WTC11 (cell line): ENCODE results near the gene RREB1.

ENCODE experiments used
- CBFB ChIP-seq: sonication (generic); formaldehyde crosslinking; IDR thresholded peaks from 2 replicates; pipeline ENCODE4 v1.8.1; 2022; ENCODE audit warnings: mild to moderate bottlenecking, low read depth, missing genetic modification reagents
- CREB1 ChIP-seq: sonication (generic); formaldehyde crosslinking; IDR thresholded peaks from 2 replicates; pipeline ENCODE4 v1.8.0; 2023; ENCODE audit warnings: mild to moderate bottlenecking, missing genetic modification reagents
- ESRRA ChIP-seq: sonication (generic); formaldehyde crosslinking; IDR thresholded peaks from 2 replicates; pipeline ENCODE4 v1.8.1; 2022; ENCODE audit warnings: mild to moderate bottlenecking, missing genetic modification reagents, borderline replicate concordance
- NR3C1 ChIP-seq: sonication (generic); formaldehyde crosslinking; conservative IDR thresholded peaks from 2 replicates; pipeline ENCODE4 v1.8.1; 2023; ENCODE audit warnings: low read depth, mild to moderate bottlenecking, missing genetic modification reagents
- PRRX2 ChIP-seq: fragments of 250-450 bp; sonication (Bioruptor Pico); IDR thresholded peaks from 2 replicates; pipeline ENCODE4 v1.8.0; 2021; ENCODE audit warnings: mild to moderate bottlenecking
- ZNF121 ChIP-seq: sonication (generic); formaldehyde crosslinking; IDR thresholded peaks from 2 replicates; pipeline ENCODE4 v1.8.0; 2023; ENCODE audit warnings: missing genetic modification reagents
- TF ChIP-seq, protein P1 (sequence below): fragments of 200-600 bp; IDR thresholded peaks from 2 replicates; pipeline ENCODE4 v1.8.0; 2022; ENCODE audit warnings: antibody characterized with exemption
- TF ChIP-seq, protein P2 (sequence below): fragments of 250-450 bp; sonication (Bioruptor Pico); IDR thresholded peaks from 2 replicates; pipeline ENCODE4 v1.9.0; 2021; ENCODE audit warnings: mild to moderate bottlenecking

DNA sequence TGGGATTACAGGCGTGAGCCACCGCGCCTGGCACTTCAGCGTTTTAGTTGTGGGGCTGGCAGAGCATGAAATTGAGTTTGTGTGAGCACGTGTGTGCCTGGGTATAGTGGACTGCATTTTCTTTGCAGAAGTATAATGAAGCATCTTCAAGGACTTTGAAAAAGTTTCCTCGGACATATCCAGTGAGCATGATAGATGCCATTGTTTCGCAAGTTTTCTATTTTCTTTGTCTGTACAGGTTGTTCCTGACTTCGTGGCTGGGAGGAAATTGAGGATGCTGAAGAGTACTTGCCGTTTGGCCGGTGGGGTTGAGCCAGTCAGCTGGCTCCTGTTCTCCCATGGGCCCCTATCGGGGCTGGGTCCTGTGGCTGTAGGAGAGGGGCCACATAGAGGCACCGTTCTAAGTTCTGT is 55.9 kb downstream of the RREB1 start:
- TF ChIP-seq, protein P1, sequence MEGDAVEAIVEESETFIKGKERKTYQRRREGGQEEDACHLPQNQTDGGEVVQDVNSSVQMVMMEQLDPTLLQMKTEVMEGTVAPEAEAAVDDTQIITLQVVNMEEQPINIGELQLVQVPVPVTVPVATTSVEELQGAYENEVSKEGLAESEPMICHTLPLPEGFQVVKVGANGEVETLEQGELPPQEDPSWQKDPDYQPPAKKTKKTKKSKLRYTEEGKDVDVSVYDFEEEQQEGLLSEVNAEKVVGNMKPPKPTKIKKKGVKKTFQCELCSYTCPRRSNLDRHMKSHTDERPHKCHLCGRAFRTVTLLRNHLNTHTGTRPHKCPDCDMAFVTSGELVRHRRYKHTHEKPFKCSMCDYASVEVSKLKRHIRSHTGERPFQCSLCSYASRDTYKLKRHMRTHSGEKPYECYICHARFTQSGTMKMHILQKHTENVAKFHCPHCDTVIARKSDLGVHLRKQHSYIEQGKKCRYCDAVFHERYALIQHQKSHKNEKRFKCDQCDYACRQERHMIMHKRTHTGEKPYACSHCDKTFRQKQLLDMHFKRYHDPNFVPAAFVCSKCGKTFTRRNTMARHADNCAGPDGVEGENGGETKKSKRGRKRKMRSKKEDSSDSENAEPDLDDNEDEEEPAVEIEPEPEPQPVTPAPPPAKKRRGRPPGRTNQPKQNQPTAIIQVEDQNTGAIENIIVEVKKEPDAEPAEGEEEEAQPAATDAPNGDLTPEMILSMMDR = no peak
- no peak for TF ChIP-seq ZNF121
- TF ChIP-seq CBFB (CRISPR knock-in tag) = no peak
- TF ChIP-seq ESRRA (CRISPR knock-in tag) = no peak
- TF ChIP-seq PRRX2 (CRISPR knock-in tag) = no peak
- TF ChIP-seq, protein P2, sequence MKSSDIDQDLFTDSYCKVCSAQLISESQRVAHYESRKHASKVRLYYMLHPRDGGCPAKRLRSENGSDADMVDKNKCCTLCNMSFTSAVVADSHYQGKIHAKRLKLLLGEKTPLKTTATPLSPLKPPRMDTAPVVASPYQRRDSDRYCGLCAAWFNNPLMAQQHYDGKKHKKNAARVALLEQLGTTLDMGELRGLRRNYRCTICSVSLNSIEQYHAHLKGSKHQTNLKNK (CRISPR knock-in tag) = no peak
- no peak for TF ChIP-seq CREB1 (CRISPR knock-in tag)
- TF ChIP-seq NR3C1 (CRISPR knock-in tag) = no peak
